GM23338 (cell line): ENCODE results near the gene VCL. TPM values are rescaled to one million over a fixed set of nuclear protein-coding genes. Genes with fewer than 3 reads are reported as not detected.
"Not testable (repeated sequence)": the region's sequence is repeated elsewhere in the genome, so short reads cannot be mapped to it uniquely, and the experiment has no call there.

ENCODE experiments used
- ATAC-seq: fragments of 200-7000 bp; cut with Tn5 transposase; 3 replicates; pipeline ENCODE4 v1.9.1; 2020
- DNase-seq: peaks from one replicate; pipeline ENCODE4 v3.0.0-alpha.2; 2015; ENCODE audit warnings: low spot score
- H2AFZ ChIP-seq: fragments of 200-600 bp; sonication (generic); 2 replicates; pipeline ENCODE4 v1.8.0; 2016; ENCODE audit warnings: antibody characterized with exemption, mild to moderate bottlenecking, moderate library complexity
- H3F3A ChIP-seq: fragments of 200-600 bp; sonication (generic); replicated peaks from 2 replicates; pipeline ENCODE4 v1.8.0; 2017; ENCODE audit warnings: antibody characterized with exemption, mixed run types, low read depth
- H3K27ac ChIP-seq: fragments of 200-600 bp; sonication (generic); 2 replicates; pipeline ENCODE4 v1.6.1; 2016; ENCODE audit warnings: low read depth
- H3K27me3 ChIP-seq: fragments of 200-600 bp; sonication (generic); 2 replicates; pipeline ENCODE4 v1.8.0; 2016; ENCODE audit warnings: mild to moderate bottlenecking, mixed run types, moderate library complexity; ENCODE audit not compliant: insufficient read depth
- H3K36me3 ChIP-seq: fragments of 200-600 bp; sonication (generic); 2 replicates; pipeline ENCODE4 v1.8.0; 2016; ENCODE audit warnings: mild to moderate bottlenecking; ENCODE audit not compliant: insufficient read depth
- H3K4me1 ChIP-seq: fragments of 200-600 bp; sonication (generic); 2 replicates; pipeline ENCODE4 v1.8.0; 2016; ENCODE audit warnings: mild to moderate bottlenecking, moderate library complexity; ENCODE audit not compliant: insufficient read depth
- H3K4me2 ChIP-seq: fragments of 200-600 bp; sonication (generic); 2 replicates; pipeline ENCODE4 v1.7.1; 2017; ENCODE audit warnings: mixed run types
- H3K4me3 ChIP-seq: fragments of 200-600 bp; sonication (generic); 2 replicates; pipeline ENCODE4 v1.6.1; 2016; ENCODE audit warnings: mixed run types
- H3K79me2 ChIP-seq: fragments of 200-600 bp; sonication (generic); replicated peaks from 2 replicates; pipeline ENCODE4 v1.8.0; 2017; ENCODE audit warnings: mild to moderate bottlenecking; ENCODE audit not compliant: insufficient read depth
- H3K9me2 ChIP-seq: fragments of 200-600 bp; sonication (generic); 2 replicates; pipeline ENCODE4 v1.8.0; 2017; ENCODE audit not compliant: insufficient read depth
- H4K20me1 ChIP-seq: fragments of 200-600 bp; sonication (generic); replicated peaks from 2 replicates; pipeline ENCODE4 v1.8.0; 2017; ENCODE audit warnings: mild to moderate bottlenecking; ENCODE audit not compliant: insufficient read depth
- H3K27ac Mint-ChIP-seq: 2 replicates; pipeline ENCODE4 v1.8.0; 2020; ENCODE audit warnings: inconsistent platforms, mild to moderate bottlenecking, moderate library complexity, mixed read lengths
- H3K27me3 Mint-ChIP-seq: 3 replicates; pipeline ENCODE4 v1.8.0; 2022; ENCODE audit warnings: low read depth, mild to moderate bottlenecking, moderate library complexity, mixed read lengths, inconsistent platforms; ENCODE audit not compliant: insufficient read depth, poor library complexity
- H3K36me3 Mint-ChIP-seq: 3 replicates; pipeline ENCODE4 v1.8.0; 2021; ENCODE audit warnings: low read depth, mild to moderate bottlenecking, inconsistent platforms, moderate library complexity, mixed read lengths
- H3K4me1 Mint-ChIP-seq: 3 replicates; pipeline ENCODE4 v1.8.0; 2020; ENCODE audit warnings: mild to moderate bottlenecking, inconsistent platforms, mixed read lengths
- H3K4me3 Mint-ChIP-seq: 3 replicates; pipeline ENCODE4 v1.8.0; 2021; ENCODE audit warnings: moderate library complexity, mild to moderate bottlenecking, inconsistent platforms, mixed read lengths
- H3K9me3 Mint-ChIP-seq: 3 replicates; pipeline ENCODE4 v1.8.0; 2020; ENCODE audit warnings: moderate library complexity, mild to moderate bottlenecking, inconsistent platforms, mixed read lengths
- CREB1 ChIP-seq: fragments of 250-450 bp; sonication (Bioruptor Pico); IDR thresholded peaks from 2 replicates; pipeline ENCODE4 v1.5.0; 2020; ENCODE audit warnings: low read depth, mild to moderate bottlenecking, moderate library complexity
- CTCF ChIP-seq, 2 experiments: fragments of 200-600 bp in 1 of 2; sonication (generic) in 1 of 2; conservative IDR thresholded peaks; 2 replicates each; pipeline versions ENCODE4 v1.5.1 to v1.6.1; 2016 to 2017; ENCODE audit warnings: antibody characterized with exemption in 2 of 2, low read depth in 2 of 2, mild to moderate bottlenecking in 2 of 2, moderate library complexity in 1 of 2
- EZH2 ChIP-seq: fragments of 200-600 bp; sonication (generic); IDR thresholded peaks from one replicate; pipeline ENCODE4 v1.8.0; 2017; ENCODE audit warnings: antibody characterized with exemption, mild to moderate bottlenecking, low read depth; ENCODE audit not compliant: unreplicated experiment
- EZH2phosphoT487 ChIP-seq: fragments of 200-600 bp; sonication (generic); IDR thresholded peaks from one replicate; pipeline ENCODE4 v1.8.1; 2018; ENCODE audit warnings: antibody characterized with exemption; ENCODE audit not compliant: unreplicated experiment
- JUNB ChIP-seq: IDR thresholded peaks from one replicate; pipeline ENCODE4 v1.6.1; 2016; ENCODE audit warnings: antibody characterized with exemption; ENCODE audit not compliant: unreplicated experiment
- NANOG ChIP-seq: IDR thresholded peaks from 2 replicates; pipeline ENCODE4 v1.6.1; 2016; ENCODE audit warnings: antibody characterized with exemption, borderline replicate concordance
- POLR2AphosphoS5 ChIP-seq: IDR thresholded peaks from 2 replicates; pipeline ENCODE4 v1.6.1; 2016; ENCODE audit warnings: antibody characterized with exemption, low read depth
- STAT1 ChIP-seq: IDR thresholded peaks from one replicate; pipeline ENCODE4 v1.6.1; 2016; ENCODE audit warnings: antibody characterized with exemption; ENCODE audit not compliant: unreplicated experiment
- ZNF331 ChIP-seq: fragments of 250-450 bp; sonication (Bioruptor Pico); IDR thresholded peaks from 2 replicates; pipeline ENCODE4 v1.5.0; 2020; ENCODE audit warnings: low read depth, mild to moderate bottlenecking, moderate library complexity
- polyA plus RNA-seq: library from polyadenylated mRNA; unstranded; fragments of >200 nt; fragmentation: Nextera tagmentation; extraction: Ambion mirVana; gene quantifications from 2 replicates; pipeline ENCODE4 v1.2.1, GENCODE V29; 2016
- total RNA-seq: library from RNA; depleted of rRNA; stranded (reverse); fragments of >200 nt; shearing (Covaris generic); gene quantifications from 2 replicates; pipeline ENCODE4 v1.2.3, GENCODE V29; 2014
- TF ChIP-seq, protein P1 (sequence below): IDR thresholded peaks from one replicate; pipeline ENCODE4 v1.6.1; 2018; ENCODE audit warnings: antibody characterized with exemption; ENCODE audit not compliant: unreplicated experiment

Gene VCL
- total and polyA plus RNA-seq, 2 experiments from 2014 or later: 60.7 to 254 TPM

GRCh38 chr10:73999703-74000102, 1.8 kb downstream of the VCL start (continued):
- TF ChIP-seq EZH2phosphoT487 (no peak), POLR2AphosphoS5 (no peak), NANOG (no peak), STAT1 (no peak)
- TF ChIP-seq, protein P1, sequence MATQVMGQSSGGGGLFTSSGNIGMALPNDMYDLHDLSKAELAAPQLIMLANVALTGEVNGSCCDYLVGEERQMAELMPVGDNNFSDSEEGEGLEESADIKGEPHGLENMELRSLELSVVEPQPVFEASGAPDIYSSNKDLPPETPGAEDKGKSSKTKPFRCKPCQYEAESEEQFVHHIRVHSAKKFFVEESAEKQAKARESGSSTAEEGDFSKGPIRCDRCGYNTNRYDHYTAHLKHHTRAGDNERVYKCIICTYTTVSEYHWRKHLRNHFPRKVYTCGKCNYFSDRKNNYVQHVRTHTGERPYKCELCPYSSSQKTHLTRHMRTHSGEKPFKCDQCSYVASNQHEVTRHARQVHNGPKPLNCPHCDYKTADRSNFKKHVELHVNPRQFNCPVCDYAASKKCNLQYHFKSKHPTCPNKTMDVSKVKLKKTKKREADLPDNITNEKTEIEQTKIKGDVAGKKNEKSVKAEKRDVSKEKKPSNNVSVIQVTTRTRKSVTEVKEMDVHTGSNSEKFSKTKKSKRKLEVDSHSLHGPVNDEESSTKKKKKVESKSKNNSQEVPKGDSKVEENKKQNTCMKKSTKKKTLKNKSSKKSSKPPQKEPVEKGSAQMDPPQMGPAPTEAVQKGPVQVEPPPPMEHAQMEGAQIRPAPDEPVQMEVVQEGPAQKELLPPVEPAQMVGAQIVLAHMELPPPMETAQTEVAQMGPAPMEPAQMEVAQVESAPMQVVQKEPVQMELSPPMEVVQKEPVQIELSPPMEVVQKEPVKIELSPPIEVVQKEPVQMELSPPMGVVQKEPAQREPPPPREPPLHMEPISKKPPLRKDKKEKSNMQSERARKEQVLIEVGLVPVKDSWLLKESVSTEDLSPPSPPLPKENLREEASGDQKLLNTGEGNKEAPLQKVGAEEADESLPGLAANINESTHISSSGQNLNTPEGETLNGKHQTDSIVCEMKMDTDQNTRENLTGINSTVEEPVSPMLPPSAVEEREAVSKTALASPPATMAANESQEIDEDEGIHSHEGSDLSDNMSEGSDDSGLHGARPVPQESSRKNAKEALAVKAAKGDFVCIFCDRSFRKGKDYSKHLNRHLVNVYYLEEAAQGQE: no peak

DNA sequence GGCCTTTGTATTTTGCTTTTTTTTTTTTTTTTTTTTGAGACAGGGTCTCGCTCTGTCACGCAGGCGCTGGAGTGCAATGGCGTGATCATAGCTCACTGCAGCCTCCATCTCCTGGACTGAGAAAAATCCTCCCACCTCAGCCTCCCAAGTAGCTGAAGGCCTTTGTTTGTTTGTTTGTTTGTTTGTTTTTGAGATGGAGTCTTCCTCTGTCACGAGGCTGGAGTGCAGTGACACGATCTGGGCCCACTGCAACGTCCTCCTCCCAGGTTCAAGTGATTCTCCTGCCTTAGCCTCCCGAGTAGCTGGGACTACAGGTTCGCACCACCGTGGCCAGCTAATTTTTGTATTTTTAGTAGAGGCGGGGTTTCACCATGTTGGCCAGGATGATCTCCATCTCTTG, 2.3 kb downstream of the VCL start:
- peaks cover 43% of the 10 kb centered on the region for H3K4me1 Mint-ChIP-seq
- H3K4me3 Mint-ChIP-seq: peak overlapping the region; percentile 98
- H3K9me2 ChIP-seq, DNase-seq, H2AFZ ChIP-seq, H3K27me3 ChIP-seq, ATAC-seq, H3K9me3 Mint-ChIP-seq: not testable (repeated sequence)
- Histone ChIP-seq H3K4me1 (peaks cover 44% of the 10 kb centered on the region), H3K27ac (peak overlapping the region; percentile 97; the same call in 1 of the 2 replicates), H3K4me2 (peak overlapping the region; percentile 96), H3K79me2 (peaks cover 73% of the 10 kb centered on the region), H4K20me1 (peaks cover 47% of the 10 kb centered on the region), H3K36me3 (peaks cover 26% of the 10 kb centered on the region), H3F3A (peaks cover 10% of the 10 kb centered on the region; the same call in 1 of the 2 replicates), H3K4me3 (peak overlapping the region; percentile 75)
- H3K27ac Mint-ChIP-seq: peak overlapping the region; percentile 62; the same call in 1 of the 2 replicates
- H3K36me3 Mint-ChIP-seq: peaks cover 55% of the 10 kb centered on the region
- H3K27me3 Mint-ChIP-seq: peaks cover 24% of the 10 kb centered on the region

DNA sequence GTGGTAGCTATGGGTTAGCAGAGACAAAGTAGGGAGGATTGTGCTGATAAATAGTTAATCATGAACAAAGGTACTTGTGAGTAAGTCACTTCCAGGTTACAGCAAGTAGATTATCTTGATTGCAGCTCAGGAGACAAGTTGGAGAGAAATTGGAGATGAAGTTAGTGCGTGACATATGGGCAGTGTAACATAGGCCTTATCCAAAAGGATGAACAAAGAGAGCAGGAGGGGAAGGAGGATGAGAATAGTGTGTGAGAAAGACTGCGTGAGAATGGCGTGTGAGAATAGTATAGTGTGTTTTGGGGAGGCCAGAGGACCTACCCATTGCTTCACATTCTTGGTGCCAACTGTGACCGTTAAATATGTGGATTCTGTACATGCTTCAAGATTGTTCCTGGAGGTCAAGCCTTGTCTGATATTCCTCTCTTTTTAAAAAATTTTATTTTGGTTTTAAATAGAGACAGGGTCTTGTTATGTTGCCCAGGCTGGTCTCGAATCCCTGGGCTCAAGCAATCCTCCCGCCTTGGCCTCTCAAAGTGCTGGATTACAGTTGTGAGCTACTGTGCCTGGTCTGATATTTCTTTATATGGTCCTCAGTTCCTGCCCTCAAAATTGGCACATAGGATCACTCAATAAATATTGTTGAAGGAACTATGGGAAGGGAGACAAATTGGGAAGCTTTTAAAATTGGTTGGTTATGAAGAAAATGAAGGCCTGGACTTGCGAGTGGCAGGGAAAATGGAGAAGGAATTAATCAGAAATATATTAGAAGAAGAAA, 3.2 kb downstream of the VCL start:
- H4K20me1 ChIP-seq: peaks cover 54% of the 10 kb centered on the region
- no peak for DNase-seq
- Mint-ChIP-seq H3K4me3 (peak overlapping the region; percentile 98), H3K9me3 (peaks cover 3% of the 10 kb centered on the region), H3K27me3 (peaks cover 26% of the 10 kb centered on the region), H3K36me3 (peaks cover 57% of the 10 kb centered on the region), H3K27ac (peak overlapping the region; percentile 62), H3K4me1 (peaks cover 42% of the 10 kb centered on the region)
- no peak for ATAC-seq
- H3K4me3 ChIP-seq: peak overlapping the region; percentile 75
- H3K9me2 ChIP-seq: no peaks in the 10 kb centered on the region
- no peak overlapping the region for H2AFZ ChIP-seq
- peak overlapping the region; percentile 97; the same call in 1 of the 2 replicates for H3K27ac ChIP-seq
- H3K27me3 ChIP-seq: no peaks in the 10 kb centered on the region
- peak overlapping the region; percentile 96 for H3K4me2 ChIP-seq
- H3F3A ChIP-seq: peaks cover 10% of the 10 kb centered on the region; the same call in 1 of the 2 replicates
- H3K36me3 ChIP-seq: peaks cover 26% of the 10 kb centered on the region
- H3K4me1 ChIP-seq: peaks cover 44% of the 10 kb centered on the region
- H3K79me2 ChIP-seq: peaks cover 82% of the 10 kb centered on the region
- TF ChIP-seq STAT1: no peak
- no peak for TF ChIP-seq ZNF331 (CRISPR knock-in tag)
- TF ChIP-seq JUNB: no peak
- TF ChIP-seq CREB1 (CRISPR knock-in tag): no peak
- TF ChIP-seq CTCF (conservative IDR thresholded peaks at IDR 0.05; ENCODE audit: low read depth in 2 of 2): no peak
- TF ChIP-seq, protein P1: no peak
- no peak for TF ChIP-seq EZH2
